Activated CD8-positive, alpha-beta T cell treated with anti-CD3 and anti-CD28 coated beads for 36 hours (primary cell): ENCODE data around the gene AGRN. TPM values are rescaled to one million over a fixed set of nuclear protein-coding genes. Genes with fewer than 3 reads are reported as not detected.
"Not testable (repeated sequence)": the region's sequence is repeated elsewhere in the genome, so short reads cannot be mapped to it uniquely, and the experiment has no call there.

ENCODE experiments used
- ATAC-seq: fragments of 200-7000 bp; cut with Tn5 transposase; one replicate; pipeline ENCODE4 v1.10.0; 2021; ENCODE audit warnings: mild to moderate bottlenecking, moderate library complexity
- CTCF ChIA-PET: fragments of 350-600 bp; sonication (Branson Sonifier 250); formaldehyde crosslinking; loops from one replicate; lab custom pipeline; 2021; ENCODE audit warnings: antibody characterized with exemption; lab: Charles Lee
- POLR2A ChIA-PET: fragments of 350-600 bp; sonication (Branson Sonifier 250); formaldehyde crosslinking; loops from one replicate; lab custom pipeline; 2021; ENCODE audit warnings: antibody characterized with exemption; lab: Charles Lee
- DNase-seq: peaks from one replicate; pipeline ENCODE4 v3.0.0-alpha.2; 2020
- H3K27ac Mint-ChIP-seq: one replicate; pipeline ENCODE4 v1.8.0; 2021; ENCODE audit warnings: mild to moderate bottlenecking, mixed read lengths
- H3K27me3 Mint-ChIP-seq: one replicate; pipeline ENCODE4 v1.8.0; 2021; ENCODE audit warnings: mixed read lengths
- H3K36me3 Mint-ChIP-seq: one replicate; pipeline ENCODE4 v1.8.0; 2021; ENCODE audit warnings: low read depth, mixed read lengths
- H3K4me1 Mint-ChIP-seq: one replicate; pipeline ENCODE4 v1.8.0; 2021; ENCODE audit warnings: low read depth, mixed read lengths
- H3K4me3 Mint-ChIP-seq: one replicate; pipeline ENCODE4 v1.8.0; 2021; ENCODE audit warnings: mild to moderate bottlenecking, moderate library complexity, mixed read lengths
- H3K9me3 Mint-ChIP-seq: one replicate; pipeline ENCODE4 v1.8.0; 2021; ENCODE audit warnings: mixed read lengths
- intact Hi-C: fragments of 100-400 bp; cut with micrococcal nuclease; formaldehyde crosslinking; loops from one replicate; pipeline ENCODE4 v1.10.0; 2022
- total RNA-seq, 2 experiments: library from RNA; stranded (reverse); gene quantifications; one replicate each; pipeline ENCODE4 v1.2.3, GENCODE V29; 2021
- TF ChIP-seq, protein P1 (sequence below): fragments of 200-600 bp; IDR thresholded peaks from one replicate; pipeline ENCODE4 v1.8.0; 2022; ENCODE audit warnings: antibody characterized with exemption, mild to moderate bottlenecking

The AGRN gene
- total RNA-seq, 2 experiments from 2014 or later, result 64.9 to 68.0 TPM

DNA sequence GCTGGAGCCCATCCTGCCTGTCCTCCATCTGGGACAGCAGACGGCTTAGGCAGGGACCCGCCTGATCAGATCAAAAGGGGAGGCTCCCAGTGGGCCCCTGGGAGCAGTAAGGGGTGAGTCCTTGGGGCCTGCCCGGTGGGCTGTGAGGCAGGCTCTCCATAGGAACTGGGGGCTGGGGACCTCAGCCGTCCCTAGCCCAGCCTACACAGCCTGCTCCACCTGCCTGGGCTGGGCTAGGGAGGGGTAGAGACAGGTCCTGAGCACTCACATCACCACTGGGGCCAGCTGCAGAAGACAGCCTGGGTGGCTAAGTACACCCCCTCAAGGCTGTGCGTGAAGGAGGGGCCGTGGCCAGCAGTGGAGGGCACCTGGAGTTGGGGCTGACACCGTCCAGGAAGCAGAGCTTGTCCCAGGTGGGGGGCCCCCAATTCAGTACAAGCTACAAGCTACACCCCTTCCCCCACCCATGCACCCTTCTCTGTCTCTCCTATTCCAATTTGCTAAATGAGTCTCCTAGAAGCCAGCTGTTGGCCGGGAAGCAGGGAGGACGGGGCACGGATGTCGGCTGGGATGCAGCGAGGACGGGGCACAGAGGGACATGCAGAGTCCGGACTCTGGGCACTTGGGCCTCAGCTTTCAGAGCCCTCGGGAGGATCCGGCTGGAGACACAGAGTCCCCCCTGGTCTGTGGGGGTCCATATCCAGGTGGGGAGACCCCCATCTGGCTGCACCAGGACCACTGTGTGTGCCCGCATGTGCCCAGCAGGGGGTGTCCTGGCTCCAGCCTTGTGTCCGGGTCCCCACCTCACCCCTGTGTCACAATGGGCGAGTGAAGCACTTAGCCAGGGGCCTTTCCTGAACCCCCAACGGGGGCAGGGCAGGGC lies 4.9 kb upstream of the AGRN start:
- Mint-ChIP-seq H3K4me3 (peak overlapping the region; percentile 93), H3K27ac (peak overlapping the region; percentile 86), H3K9me3 (peaks cover 3% of the 10 kb centered on the region), H3K36me3 (peaks cover 5% of the 10 kb centered on the region), H3K27me3 (no peaks in the 10 kb centered on the region), H3K4me1 (peaks cover 30% of the 10 kb centered on the region)
- DNase-seq (peak; percentile 56), ATAC-seq (no peak)
- POLR2A ChIA-PET, result interaction anchor here (0.6 to 2.5 kb wide), 5 partner anchors 8 to 236 kb away, joined by 3 to 13 read pairs (median 4); no protein-coding TSS in a partner anchor
- CTCF ChIA-PET, result interaction anchor here (1.1 to 3.5 kb wide), 5 partner anchors 13 to 49 kb away, joined by 3 to 37 read pairs (median 12); partner anchors contain the start of gene PERM1
- TF ChIP-seq, protein P1, sequence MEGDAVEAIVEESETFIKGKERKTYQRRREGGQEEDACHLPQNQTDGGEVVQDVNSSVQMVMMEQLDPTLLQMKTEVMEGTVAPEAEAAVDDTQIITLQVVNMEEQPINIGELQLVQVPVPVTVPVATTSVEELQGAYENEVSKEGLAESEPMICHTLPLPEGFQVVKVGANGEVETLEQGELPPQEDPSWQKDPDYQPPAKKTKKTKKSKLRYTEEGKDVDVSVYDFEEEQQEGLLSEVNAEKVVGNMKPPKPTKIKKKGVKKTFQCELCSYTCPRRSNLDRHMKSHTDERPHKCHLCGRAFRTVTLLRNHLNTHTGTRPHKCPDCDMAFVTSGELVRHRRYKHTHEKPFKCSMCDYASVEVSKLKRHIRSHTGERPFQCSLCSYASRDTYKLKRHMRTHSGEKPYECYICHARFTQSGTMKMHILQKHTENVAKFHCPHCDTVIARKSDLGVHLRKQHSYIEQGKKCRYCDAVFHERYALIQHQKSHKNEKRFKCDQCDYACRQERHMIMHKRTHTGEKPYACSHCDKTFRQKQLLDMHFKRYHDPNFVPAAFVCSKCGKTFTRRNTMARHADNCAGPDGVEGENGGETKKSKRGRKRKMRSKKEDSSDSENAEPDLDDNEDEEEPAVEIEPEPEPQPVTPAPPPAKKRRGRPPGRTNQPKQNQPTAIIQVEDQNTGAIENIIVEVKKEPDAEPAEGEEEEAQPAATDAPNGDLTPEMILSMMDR, result peak; percentile 42
- intact Hi-C loops, result no loop called here

DNA sequence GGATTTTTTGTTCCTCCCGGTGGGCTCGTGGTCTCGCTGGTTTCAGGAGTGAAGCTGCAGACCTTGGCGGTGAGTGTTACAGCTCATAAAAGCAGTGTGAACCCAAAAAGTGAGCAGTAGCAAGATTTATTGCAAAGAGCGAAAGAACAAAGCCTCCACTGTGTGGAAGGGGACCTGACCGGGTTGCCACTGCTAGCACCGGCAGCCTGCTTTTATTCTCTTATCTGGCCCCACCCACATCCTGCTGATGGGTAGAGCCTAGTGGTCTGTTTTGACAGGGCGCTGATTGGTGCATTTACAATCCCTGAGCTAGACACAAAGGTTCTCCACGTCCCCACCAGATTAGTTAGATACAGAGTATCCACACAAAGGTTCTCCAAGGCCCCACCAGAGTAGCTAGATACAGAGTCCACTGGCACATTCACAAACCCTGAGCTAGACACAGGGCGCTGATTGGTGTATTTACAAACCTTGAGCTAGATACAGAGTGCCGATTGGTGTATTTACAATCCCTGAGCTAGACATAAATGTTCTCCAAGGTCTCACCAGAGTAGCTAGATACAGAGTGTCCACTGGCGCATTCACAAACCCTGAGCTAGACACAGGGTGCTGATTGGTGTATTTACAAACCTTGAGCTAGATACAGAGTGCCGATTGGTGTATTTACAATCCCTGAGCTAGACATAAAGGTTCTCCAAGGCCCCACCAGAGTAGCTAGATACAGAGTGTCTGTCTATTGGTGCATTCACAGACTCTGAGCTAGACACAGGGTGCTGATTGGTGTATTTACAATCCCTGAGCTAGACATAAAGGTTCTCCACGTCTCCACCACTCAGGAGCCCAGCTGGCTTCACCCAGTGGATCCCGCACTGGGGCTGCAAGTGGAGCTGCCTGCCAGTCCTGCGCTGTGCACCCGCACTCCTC lies 2.3 kb upstream of the AGRN start:
- DNase-seq, result peak; percentile 55
- ATAC-seq, H3K27me3 Mint-ChIP-seq, H3K4me3 Mint-ChIP-seq, H3K9me3 Mint-ChIP-seq, H3K36me3 Mint-ChIP-seq, intact Hi-C loops: not testable (repeated sequence)
- CTCF ChIA-PET, result interaction anchor here (0.7 to 2.7 kb wide), 6 partner anchors 15 to 488 kb away, joined by 3 to 17 read pairs (median 12); no protein-coding TSS in a partner anchor
- POLR2A ChIA-PET, result interaction anchor here (0.7 to 1.4 kb wide), 3 partner anchors 14 to 44 kb away, joined by 3 read pairs; no protein-coding TSS in a partner anchor
- H3K27ac Mint-ChIP-seq, result peak overlapping the region; percentile 34
- H3K4me1 Mint-ChIP-seq, result peaks cover 29% of the 10 kb centered on the region

DNA sequence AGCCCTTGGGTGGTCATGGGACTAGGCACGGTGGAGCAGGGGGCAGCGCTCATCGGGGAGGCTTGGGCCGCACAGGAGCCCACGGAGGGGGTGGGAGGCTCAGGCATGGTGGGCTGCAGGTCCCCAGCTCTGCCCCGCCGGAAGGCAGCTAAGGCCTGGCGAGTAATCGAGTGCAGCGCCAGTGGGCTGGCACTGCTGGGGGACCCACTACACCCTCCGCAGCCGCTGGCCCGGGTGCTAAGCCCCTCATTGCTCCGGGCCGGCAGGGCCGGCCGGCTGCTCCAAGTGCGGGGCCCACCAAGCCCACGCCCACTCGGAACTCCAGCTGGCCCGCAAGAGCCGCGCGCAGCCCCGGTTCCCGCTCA lies 1.6 kb upstream of the AGRN start:
- intact Hi-C loops, H3K9me3 Mint-ChIP-seq, H3K4me3 Mint-ChIP-seq, ATAC-seq, H3K27me3 Mint-ChIP-seq, H3K36me3 Mint-ChIP-seq, DNase-seq, H3K27ac Mint-ChIP-seq: not testable (repeated sequence)
- ChIA-PET CTCF (interaction anchor here (1.2 to 2.7 kb wide), 6 partner anchors 11 to 104 kb away, joined by 3 to 17 read pairs (median 12); no protein-coding TSS in a partner anchor), POLR2A (interaction anchor here (1.2 kb wide), 1 partner anchor 43 kb away, joined by 3 read pairs; no protein-coding TSS in a partner anchor)
- peaks cover 26% of the 10 kb centered on the region for H3K4me1 Mint-ChIP-seq

DNA sequence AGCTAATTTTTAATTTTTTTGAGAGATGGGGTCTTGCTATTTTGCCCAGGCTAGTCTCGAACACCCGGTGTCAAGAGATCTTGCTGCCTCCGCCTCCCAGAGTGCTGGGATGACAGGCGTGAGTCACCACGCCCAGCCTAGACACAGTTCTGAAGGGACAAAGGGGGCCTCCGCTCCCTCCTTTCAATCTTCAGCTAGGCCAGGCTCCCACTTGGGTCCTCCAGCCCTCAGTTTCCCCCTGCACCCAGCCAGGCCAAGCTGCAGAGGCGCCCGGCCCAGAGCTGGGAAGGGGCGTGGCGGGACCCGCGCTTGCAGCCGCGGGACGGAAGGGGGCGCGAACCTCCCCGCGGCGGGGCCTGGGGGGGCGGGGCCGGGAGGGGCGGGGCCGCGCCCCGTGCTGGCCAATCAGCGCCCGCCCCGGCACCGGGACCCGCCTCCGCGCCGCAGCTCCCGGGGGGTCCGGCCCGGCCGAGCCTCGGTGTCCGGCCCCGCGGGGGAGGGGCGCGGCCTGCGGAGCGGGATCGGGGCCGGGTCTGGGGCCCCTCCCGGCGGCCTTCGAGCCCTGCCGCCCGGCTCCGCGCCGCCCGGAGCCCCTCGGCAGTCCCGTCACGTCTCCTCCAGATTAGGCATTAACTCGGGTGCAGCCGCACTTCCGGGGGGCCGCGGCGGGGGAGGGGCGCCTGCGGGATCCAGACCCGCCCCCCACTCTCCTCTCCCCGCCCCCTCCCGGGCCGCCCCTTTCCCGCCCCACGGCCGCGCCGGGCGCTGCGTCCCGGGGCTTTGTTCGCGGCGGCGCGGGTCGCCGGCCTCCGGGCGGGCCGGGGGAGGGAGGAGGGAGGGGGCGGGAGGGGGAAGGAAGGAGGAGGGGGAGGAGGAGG lies 559 bp upstream of the AGRN start:
- DNase-seq, result peak; percentile 81
- H3K4me1 Mint-ChIP-seq, result peaks cover 19% of the 10 kb centered on the region
- POLR2A ChIA-PET, result interaction anchor here (1.0 to 1.3 kb wide), 3 partner anchors 42 to 212 kb away, joined by 3 to 4 read pairs (median 3); no protein-coding TSS in a partner anchor
- H3K27me3 Mint-ChIP-seq, result no peaks in the 10 kb centered on the region
- ATAC-seq, result peak; percentile 79
- peak overlapping the region; percentile 66 for H3K4me3 Mint-ChIP-seq
- CTCF ChIA-PET, result interaction anchor here (0.6 to 3.4 kb wide), 11 partner anchors 12 to 232 kb away, joined by 3 to 17 read pairs (median 4); no protein-coding TSS in a partner anchor
- H3K27ac Mint-ChIP-seq, result no peak overlapping the region
- intact Hi-C loops, result no loop called here
- no peaks in the 10 kb centered on the region for H3K9me3 Mint-ChIP-seq
- TF ChIP-seq, protein P1, result peak; percentile 48
- no peaks in the 10 kb centered on the region for H3K36me3 Mint-ChIP-seq

DNA sequence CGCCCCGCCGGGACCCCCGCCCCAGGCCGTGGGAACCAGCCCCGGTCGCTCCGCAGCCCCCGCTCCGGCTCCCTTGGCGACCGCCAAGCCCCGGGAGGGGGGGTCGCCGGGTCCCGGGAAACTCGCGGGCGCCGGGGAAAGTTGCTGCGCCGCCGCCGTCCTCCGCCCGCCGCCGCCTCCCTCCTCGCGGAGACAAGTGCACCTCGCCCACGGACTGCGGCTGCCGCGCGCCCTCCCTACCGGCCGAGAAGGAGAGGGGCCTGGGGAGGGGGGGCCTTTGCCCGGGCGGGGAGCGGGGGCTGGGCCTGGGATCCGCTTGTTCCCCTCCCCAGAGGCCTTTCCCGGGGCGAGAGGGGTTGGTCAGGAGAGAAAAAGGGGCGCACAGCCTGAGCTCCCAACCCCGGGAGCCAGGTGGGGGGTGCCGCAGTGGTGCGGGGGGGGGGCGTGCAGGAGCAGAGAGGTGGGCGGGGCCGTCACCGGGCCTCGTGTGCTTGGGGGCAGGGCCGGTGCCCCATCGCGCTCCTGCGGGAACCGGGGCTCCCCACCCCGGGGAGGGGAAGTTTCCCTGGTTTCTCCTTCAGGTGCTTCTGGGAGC lies 592 bp downstream of the AGRN start:
- intact Hi-C loops, result no loop called here
- ChIA-PET POLR2A (no interaction called here), CTCF (interaction anchor here (3.4 kb wide), 1 partner anchor 19 kb away, joined by 14 read pairs; no protein-coding TSS in a partner anchor)
- Mint-ChIP-seq H3K27me3 (no peaks in the 10 kb centered on the region), H3K36me3 (no peaks in the 10 kb centered on the region), H3K4me3 (no peak overlapping the region), H3K27ac (no peak overlapping the region), H3K4me1 (peaks cover 8% of the 10 kb centered on the region), H3K9me3 (no peaks in the 10 kb centered on the region)
- TF ChIP-seq, protein P1, result no peak
- ATAC-seq (no peak), DNase-seq (peak; percentile 67)
